Measurements from ENCODE around the gene DGKA.
"Not testable (repeated sequence)": the region's sequence is repeated elsewhere in the genome, so short reads cannot be mapped to it uniquely, and the experiment has no call there.

The DGKA gene

DNA sequence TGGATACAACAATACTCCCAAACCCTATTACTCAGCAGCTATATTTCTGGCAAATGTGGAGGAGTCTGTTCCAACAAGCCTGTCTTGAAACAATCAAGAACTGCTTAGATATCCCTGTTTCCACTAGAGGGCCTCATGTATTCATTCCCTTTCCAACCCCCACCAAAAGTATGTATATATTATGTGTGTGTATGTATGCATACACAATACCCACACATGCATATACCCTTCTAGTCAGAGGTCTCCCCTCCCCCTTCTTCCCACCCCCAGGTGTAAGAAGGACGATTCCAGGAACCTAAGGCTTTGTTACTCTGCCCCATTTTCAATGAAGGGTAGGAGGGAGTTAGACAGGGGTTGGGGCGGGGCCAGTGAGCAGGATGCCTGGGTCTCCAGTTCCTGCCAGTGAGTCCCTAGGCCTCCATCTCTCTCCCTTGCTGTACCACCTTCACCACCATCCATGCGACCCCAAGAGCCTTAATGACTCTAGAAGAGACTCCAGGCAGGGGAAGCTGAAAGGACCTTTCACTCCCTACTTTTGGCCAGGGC lies at the start of gene DGKA:
Gene DGKA, plus strand, starts transcription at position 392 of the 546 bp plus-strand sequence. CDS start 5,342 bp downstream, outside the sequence.
- DNase-seq (ENCODE audit: low read depth) = peak; percentile 83

- no peak for DNase-seq (ENCODE audit: low read depth)
These were observed 45.8 kb upstream of the DGKA start for GRCh38 chr12:55885113-55885512.

- no peak for DNase-seq (ENCODE audit: low read depth)
These were observed 39.7 kb upstream of the DGKA start for GRCh38 chr12:55891310-55891709.

DNA sequence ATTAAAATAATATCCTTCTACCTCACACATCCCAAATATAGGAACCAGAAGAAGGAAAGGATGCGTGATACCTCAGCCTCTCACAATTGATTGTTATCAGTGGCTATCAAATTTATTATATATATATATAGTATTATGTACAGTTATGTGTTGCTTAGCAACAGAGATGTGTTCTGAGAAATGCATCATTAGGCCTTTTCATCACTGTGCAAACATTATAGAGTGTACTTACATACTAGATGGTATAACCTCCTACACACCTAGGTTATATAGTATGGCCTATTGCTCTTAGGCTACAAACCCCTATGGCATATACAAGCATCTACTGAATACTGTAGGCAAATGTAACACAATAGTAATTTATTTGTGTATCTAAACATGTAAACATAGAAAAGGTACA lies 37.2 kb upstream of the DGKA start:
- DNase-seq (ENCODE audit: low read depth) = no peak

- DNase-seq (ENCODE audit: low read depth) = peak; percentile 25
These were observed 31.9 kb upstream of the DGKA start for GRCh38 chr12:55899082-55899481.

- DNase-seq (ENCODE audit: low read depth) = no peak
These were observed 29.0 kb upstream of the DGKA start for GRCh38 chr12:55901881-55902490.

DNA sequence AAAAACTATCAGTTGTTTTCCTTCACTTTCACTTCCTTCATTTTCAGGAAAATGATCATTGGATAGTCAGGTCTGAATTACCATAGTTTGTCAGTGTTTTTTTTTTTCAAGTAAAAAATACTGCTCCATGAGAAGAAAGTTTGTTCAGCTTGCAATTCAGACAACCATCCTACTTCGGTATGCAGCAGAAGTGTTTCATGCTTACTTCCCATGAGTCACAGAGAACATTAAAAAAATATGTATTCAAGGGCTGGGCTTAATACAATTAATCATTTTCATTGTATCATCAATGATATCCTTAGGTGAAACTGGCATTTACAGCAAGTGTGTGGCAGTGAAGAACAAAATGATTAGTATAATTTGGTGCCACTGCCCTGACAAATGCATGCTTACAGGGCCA lies 24.9 kb upstream of the DGKA start:
- DNase-seq (ENCODE audit: low read depth) = no peak

DNA sequence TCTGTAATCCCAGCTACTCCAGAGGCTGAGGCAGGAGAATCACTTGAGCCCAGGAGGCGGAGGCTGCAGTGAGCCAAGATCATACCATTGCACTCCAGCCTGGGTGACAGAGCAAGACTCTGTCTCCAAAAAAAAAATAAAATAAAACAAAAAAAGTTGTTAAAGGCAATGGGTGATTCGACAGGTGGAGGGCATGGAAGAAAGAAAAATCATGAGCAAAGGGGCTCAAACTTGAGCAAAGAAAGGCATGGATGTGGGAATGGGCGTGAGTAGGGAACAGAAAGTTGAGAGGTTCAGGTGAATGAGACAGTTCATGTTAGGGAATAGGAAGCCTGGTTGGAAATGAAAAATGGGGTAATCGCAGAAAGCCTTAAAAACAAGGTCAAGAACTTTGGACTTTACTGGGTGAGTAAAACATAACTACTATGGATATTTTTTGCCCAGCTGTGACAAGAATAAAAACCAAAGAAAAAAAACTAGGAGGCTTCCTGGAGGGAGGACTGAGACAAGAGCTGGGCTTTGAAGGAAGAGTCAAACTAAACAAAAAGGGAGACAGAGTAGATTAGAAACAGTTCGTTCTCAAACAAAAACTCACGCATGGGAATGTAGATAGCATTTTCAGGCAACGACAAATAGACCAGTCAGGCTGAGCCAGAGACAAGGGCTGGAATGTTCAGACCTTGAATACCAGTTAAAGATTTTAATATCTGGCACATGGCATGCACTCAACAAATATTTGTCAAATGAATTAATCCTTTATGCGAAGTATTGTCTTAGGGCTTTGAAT lies 22.0 kb upstream of the DGKA start:
- DNase-seq (ENCODE audit: low read depth) = no peak

DNA sequence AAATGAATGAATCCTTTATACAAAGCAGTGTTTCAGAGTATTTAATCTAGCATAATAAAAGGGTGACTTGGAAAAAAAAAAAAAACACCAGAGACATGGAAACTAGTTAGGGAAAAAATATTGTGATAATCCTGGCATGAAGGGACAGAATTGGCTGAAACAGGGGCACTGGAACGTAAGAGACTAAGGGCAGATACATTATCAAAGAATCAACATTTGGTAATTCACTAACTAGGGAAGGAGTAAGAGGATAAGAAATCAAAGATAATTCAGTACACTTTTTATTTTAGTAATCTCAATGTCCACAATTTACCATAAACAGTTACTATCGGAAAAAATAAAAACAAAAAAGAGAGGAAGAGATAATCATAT lies 21.5 kb upstream of the DGKA start:
- no peak for DNase-seq (ENCODE audit: low read depth)

DNA sequence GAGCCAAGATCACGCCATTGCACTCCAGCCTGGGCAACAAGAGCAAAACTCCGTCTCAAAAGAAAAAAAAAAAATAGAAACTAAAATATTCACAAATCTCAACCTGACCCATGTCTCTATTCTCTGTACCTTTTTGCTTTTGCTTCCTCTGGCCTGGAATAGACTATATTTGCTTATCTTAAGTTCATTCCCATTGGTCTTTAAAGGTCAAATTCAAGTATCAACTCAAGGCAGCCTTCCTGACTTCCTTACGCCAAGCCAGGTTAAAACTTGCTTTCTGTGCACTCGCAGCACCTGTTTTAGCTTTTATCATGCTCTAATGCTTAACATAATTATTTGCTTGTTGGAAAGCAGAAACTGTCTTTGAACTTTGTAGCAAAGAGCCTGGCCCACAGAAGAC lies 18.1 kb upstream of the DGKA start:
- no peak for DNase-seq (ENCODE audit: low read depth)

DNA sequence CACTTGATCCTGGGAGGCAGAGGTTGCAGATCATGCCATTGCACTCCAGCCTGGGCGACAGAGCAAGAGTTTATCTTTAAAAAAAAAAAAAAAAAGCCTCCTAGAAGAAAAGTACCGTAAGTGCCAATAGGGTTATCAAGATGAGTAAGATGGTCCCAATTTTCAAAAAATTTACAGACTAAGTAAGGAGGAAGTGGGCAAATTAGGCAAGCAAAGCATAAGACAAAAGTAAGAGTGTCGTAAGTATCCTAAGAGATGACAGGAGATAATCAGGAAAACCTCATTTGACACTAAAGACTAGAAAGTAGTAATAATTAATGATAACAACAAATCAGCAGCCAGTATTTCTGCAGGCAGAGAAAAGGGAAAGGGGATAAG lies 15.5 kb upstream of the DGKA start:
- no peak for DNase-seq (ENCODE audit: low read depth)

DNA sequence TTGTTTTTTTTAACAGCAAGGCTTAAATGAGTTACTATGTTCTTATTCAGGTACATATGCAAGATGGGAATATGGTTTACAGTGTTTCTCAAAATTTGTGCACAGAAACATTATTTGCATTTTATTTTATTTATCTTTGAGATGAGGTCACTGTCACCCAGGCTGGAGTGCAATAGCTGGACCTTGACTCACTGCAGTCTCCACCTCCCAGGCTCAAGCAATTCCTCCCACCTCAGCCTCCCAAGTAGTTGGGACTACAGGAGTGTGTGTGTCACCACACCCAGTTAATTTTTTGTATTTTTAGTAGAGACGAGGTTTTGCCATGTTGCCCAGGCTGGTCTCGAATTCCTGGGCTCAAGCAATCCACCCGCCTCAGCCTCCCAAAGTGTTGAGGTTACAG lies 11.9 kb upstream of the DGKA start:
- not testable (repeated sequence) for DNase-seq (ENCODE audit: low read depth)

DNA sequence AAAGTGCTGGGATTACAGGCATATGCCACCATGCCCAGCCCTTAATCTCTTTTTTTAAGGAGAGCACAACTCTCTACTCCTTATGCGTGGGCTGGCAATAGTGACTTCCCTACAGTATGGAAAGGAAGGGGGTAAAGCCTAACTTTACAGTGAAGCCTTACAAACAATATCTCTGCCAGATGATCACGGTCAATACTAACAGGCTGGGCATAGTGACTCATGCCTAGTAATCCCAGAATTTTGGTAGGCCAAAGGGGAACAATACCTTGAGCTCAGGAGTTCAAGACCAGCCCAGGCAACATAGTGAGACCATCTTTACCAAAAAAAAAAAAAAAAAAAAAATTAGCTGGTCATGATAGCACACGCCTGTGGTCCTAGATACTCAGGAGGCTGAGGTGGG lies 8.8 kb upstream of the DGKA start:
- DNase-seq (ENCODE audit: low read depth) = no peak

DNA sequence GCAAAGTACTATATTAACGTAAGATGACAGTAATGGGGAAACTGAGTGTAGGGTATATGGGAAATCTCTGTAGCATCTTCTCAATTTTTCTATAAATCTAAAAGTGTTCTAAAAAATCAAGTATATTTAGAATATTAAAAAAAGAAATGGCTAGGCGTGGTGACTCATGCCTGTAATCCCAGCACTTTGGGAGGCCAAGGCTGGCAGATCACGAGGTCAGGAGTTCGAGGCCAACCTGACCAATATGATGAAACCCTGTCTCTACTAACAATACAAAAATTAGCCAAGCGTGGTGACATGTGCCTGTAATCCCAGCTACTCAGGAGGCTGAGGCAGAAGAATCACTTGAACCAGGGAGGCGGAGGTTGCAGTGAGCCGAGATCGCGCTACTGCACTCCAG lies 7.3 kb upstream of the DGKA start:
- not testable (repeated sequence) for DNase-seq (ENCODE audit: low read depth)

GRCh38 chr12:55925371-55925770 lies 5.6 kb upstream of the DGKA start:
- no peak for DNase-seq (ENCODE audit: low read depth)

DNA sequence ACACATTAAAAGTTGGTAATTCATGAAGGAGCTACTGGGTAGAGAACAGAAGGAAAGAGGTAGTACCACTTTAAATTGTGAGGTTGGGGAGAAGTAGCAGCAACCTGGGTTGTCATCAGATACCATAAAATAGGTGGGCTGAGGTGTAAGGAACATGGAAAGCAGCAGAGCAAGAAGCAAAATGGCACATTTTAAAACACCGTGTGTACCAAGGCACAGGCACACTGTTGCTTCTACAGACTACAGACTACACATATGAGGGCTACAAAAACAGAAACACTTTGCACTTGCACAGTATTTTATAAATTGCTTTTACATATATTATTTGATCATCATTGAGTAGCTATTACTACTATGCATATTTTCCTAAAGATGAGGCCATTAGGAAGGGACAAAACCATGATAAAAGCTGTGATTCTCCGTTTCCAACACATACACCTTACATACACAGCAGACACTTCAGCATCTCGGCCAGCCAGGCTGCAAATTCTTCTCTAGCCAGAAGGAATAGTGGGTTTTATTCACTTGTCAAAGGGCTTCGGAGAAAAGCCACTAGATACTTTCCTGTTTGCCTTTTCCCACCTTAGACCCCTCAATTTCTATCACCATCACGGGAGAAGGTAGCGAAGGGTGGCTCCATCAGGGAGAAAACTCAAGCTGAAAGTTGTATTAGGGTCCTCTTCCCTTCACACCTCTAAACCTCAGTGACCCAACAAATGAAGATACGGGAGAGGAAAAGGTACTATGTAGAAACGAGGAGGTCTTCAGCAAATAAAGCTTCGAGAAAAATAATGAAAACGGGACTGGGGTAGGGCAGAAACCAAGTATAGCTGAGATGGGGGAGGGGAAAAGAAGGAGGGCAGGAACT lies 4.9 kb upstream of the DGKA start:
- DNase-seq (ENCODE audit: low read depth) = no peak

- peak; percentile 83 for DNase-seq (ENCODE audit: low read depth)
These were observed 4.0 kb upstream of the DGKA start for GRCh38 chr12:55926738-55927587.

- DNase-seq (ENCODE audit: low read depth) = peak; percentile 32
These were observed 3.1 kb upstream of the DGKA start, which contains the start of gene PYM1 for GRCh38 chr12:55927588-55928502. PYM1 (minus strand) TSS chr12:55927894; CDS start chr12:55927761, 133 bp downstream.

GRCh38 chr12:55929306-55929791 lies 1.6 kb upstream of the DGKA start:
- DNase-seq (ENCODE audit: low read depth) = no peak

DNA sequence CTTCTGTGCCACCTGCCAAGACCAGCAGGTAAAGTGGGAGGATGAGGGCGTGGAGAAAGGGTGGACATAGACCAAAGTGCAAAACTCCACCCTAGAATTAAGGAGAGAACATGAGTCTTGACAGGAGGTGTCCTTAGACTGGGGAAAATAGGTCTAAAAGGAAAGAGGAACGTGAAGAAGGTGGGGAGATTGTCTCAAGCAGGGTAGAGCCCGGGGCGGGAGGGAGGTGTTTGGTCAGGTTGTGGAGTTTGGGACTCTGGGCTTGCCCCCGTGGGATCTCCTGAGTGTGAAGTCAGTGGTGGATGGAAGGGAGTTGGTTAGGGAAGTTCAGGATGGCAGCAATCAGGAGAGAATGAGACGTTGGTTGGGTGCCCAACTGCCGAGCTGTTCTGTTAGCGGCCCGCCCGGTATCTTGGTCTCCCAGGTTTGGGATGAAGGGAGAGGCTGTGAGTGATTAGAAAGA lies 386 bp downstream of the DGKA start:
- DNase-seq (ENCODE audit: low read depth) = no peak
